ENCODE results near the gene MARCHF3. TPM values are rescaled to one million over a fixed set of nuclear protein-coding genes. Genes with fewer than 3 reads are reported as not detected.

Gene MARCHF3
- total RNA-seq, 4 donors from 2014 or later = 1.5 to 12.8 (median 6.0) TPM

DNA sequence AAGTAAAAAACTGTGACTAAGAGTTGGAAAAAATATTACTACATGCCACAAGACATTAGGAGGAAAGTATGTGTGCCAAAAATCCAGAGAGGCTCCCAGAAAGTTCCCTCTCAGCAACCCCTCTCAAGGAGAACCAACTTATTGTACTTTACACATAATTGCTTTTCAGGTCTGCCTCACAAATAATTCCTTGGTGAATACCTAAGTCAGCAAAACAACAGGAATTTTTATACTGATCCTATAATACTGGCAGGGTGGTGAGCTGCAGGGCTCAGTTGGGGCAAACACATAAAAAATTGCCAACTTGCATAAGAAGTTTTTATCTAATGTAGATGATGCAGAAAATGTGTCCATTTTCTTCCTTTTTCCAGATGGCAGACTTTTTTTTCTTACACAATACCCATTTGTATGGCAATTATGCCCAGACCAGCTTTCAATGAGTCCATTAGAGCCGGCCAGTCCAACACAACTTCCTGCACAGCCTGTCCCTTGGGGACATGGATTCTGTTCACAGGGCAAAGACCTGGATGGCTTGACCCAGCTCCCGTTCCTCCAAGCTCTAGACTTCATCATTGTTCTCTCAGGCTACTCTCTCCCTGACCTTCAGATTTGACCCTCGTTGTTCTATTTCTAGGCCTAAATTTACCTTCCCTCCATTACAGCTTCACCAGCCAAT lies 31.3 kb downstream of the MARCHF3 start:
- Histone ChIP-seq H3K27ac (no peak overlapping the region), H3K27me3 (no peaks in the 10 kb centered on the region), H3K9me3 (no peaks in the 10 kb centered on the region), H3K36me3 (no peaks in the 10 kb centered on the region), H3K4me3 (no peak overlapping the region), H3K4me1 (no peaks in the 10 kb centered on the region)
- TF ChIP-seq POLR2AphosphoS5 (IDR thresholded peaks at IDR 0.05) (no peak), POLR2A (IDR thresholded peaks at IDR 0.05) (no peak), EP300 (IDR thresholded peaks at IDR 0.05) (no peak)
- TF ChIP-seq, protein P1, sequence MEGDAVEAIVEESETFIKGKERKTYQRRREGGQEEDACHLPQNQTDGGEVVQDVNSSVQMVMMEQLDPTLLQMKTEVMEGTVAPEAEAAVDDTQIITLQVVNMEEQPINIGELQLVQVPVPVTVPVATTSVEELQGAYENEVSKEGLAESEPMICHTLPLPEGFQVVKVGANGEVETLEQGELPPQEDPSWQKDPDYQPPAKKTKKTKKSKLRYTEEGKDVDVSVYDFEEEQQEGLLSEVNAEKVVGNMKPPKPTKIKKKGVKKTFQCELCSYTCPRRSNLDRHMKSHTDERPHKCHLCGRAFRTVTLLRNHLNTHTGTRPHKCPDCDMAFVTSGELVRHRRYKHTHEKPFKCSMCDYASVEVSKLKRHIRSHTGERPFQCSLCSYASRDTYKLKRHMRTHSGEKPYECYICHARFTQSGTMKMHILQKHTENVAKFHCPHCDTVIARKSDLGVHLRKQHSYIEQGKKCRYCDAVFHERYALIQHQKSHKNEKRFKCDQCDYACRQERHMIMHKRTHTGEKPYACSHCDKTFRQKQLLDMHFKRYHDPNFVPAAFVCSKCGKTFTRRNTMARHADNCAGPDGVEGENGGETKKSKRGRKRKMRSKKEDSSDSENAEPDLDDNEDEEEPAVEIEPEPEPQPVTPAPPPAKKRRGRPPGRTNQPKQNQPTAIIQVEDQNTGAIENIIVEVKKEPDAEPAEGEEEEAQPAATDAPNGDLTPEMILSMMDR (IDR thresholded peaks at IDR 0.05) = no peak
- 82 to 90% methylated on average over 3 of the region's 3 CpGs for WGBS, 2 donors (ENCODE audit: low coverage in 1 of 2)
- no peak for ATAC-seq

DNA sequence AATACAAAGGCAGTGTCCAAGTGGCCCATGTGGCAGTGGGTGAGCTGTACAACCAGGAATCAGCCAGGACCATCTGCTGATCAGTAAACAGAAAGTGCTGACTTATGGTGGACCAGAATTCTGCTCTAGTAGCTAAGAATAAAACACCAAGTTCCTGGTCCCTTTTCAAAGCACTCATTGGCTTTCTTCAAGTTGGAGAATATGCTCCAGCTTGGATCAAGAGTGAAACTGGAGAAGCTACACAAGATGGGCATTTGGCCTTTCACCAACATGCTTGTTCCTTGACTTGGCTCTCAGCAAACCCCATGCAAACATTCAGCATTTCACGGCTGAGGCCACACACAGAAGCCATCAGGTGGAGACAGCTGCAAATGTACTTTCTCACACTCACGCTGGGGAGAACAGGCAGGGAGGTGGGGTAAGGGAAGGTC lies 32.1 kb downstream of the MARCHF3 start:
- H3K4me1 ChIP-seq = no peaks in the 10 kb centered on the region
- no peaks in the 10 kb centered on the region for H3K36me3 ChIP-seq
- H3K27me3 ChIP-seq = no peaks in the 10 kb centered on the region
- H3K27ac ChIP-seq = no peak overlapping the region
- WGBS, 2 donors (ENCODE audit: low coverage in 1 of 2) = 44% methylated on average over 2 of the region's 2 CpGs; no CpG with 5 or more reads in 1 of the 2 donors
- no peaks in the 10 kb centered on the region for H3K9me3 ChIP-seq
- ATAC-seq = no peak
- TF ChIP-seq, protein P1 (IDR thresholded peaks at IDR 0.05) = no peak
- TF ChIP-seq POLR2A (IDR thresholded peaks at IDR 0.05) (no peak), EP300 (IDR thresholded peaks at IDR 0.05) (no peak), POLR2AphosphoS5 (IDR thresholded peaks at IDR 0.05) (no peak)
- no peak overlapping the region for H3K4me3 ChIP-seq

DNA sequence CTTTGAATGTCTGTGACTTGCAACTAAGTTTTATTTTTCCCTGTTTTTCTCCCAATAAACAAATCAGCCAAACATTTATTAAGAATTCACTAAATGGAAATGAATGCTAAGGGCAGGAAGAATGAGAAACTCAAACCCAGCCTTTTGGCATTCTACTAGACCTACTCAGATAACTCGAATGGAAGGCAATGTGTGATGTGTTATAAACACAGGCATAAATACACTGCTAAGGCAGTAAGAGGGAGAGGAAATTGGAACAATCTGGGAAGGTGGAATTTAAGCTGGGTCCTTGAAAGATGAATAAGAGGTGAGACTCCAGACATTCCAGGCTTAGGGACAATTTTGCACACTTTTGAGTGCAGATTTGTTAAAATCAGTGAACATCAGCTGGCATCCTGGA lies 34.7 kb downstream of the MARCHF3 start:
- Histone ChIP-seq H3K4me3 (no peak overlapping the region), H3K36me3 (no peaks in the 10 kb centered on the region), H3K27me3 (no peaks in the 10 kb centered on the region), H3K27ac (no peak overlapping the region), H3K9me3 (no peaks in the 10 kb centered on the region), H3K4me1 (no peaks in the 10 kb centered on the region)
- TF ChIP-seq, protein P1 (IDR thresholded peaks at IDR 0.05) = no peak
- ATAC-seq = no peak
- 43 to 57% methylated on average over 1 of the region's 1 CpG for WGBS, 2 donors (ENCODE audit: low coverage in 1 of 2)

DNA sequence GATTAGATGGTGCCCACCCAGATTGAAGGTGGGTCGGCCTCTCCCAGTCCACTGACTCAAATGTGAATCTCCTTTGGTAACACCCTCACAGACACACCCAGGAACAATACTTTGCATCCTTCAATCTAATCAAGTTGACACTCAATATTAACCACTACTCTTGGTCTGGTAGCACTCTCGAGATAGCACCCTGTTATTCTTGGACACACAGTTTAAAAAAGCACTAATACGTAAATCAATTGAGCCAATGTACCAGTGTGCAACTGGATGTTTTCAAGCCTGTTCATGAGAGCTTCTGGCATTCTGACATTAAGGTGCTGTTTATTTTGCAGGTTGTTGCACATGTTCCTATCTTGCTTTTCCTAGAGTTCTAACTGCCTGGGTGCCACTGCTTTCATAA lies 35.3 kb downstream of the MARCHF3 start:
- H3K27ac ChIP-seq = no peak overlapping the region
- no peaks in the 10 kb centered on the region for H3K36me3 ChIP-seq
- WGBS, 2 donors (ENCODE audit: low coverage in 1 of 2) = 86 to 97% methylated on average over 1 to 3 of the region's 3 CpGs
- H3K9me3 ChIP-seq = no peaks in the 10 kb centered on the region
- no peaks in the 10 kb centered on the region for H3K27me3 ChIP-seq
- TF ChIP-seq, protein P1 (IDR thresholded peaks at IDR 0.05) = no peak
- TF ChIP-seq EP300 (IDR thresholded peaks at IDR 0.05) (no peak), POLR2A (IDR thresholded peaks at IDR 0.05) (no peak), POLR2AphosphoS5 (IDR thresholded peaks at IDR 0.05) (no peak)
- ATAC-seq = no peak
- no peaks in the 10 kb centered on the region for H3K4me1 ChIP-seq
- H3K4me3 ChIP-seq = no peak overlapping the region

DNA sequence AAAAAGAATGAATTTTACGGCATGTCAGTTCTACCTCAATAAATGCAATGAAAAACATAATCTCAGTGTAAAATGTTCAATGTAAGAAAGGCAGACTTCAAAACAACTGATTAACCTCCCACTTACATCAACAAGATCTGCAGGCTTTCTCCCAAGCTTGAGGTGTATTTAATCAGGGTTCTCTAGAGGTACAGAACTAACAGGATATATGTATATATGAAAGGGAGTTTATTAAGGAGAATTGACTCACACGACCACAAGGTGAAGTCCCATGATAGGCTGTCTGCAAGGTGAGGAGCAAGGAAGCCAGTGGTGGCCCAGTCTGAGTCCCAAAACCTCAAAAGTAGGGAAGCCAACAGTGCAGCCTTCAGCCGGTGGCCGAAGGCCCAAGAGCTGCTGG lies 35.9 kb downstream of the MARCHF3 start:
- Histone ChIP-seq H3K4me3 (no peak overlapping the region), H3K9me3 (no peaks in the 10 kb centered on the region), H3K27me3 (no peaks in the 10 kb centered on the region), H3K36me3 (no peaks in the 10 kb centered on the region), H3K27ac (no peak overlapping the region), H3K4me1 (no peaks in the 10 kb centered on the region)
- TF ChIP-seq POLR2AphosphoS5 (IDR thresholded peaks at IDR 0.05) (no peak), POLR2A (IDR thresholded peaks at IDR 0.05) (no peak), EP300 (IDR thresholded peaks at IDR 0.05) (no peak)
- TF ChIP-seq, protein P1 (IDR thresholded peaks at IDR 0.05) = no peak
- 92% methylated on average over 3 to 4 of the region's 4 CpGs for WGBS, 2 donors (ENCODE audit: low coverage in 1 of 2)
- ATAC-seq = no peak

Measured in gastroesophageal sphincter (tissue), 4 donors.